ENCODE data around the gene UCP2. TPM values are rescaled to one million over a fixed set of nuclear protein-coding genes. Genes with fewer than 3 reads are reported as not detected.
A peak's percentile ranks its signal among the peaks of the same experiment; 100 is the strongest.
"Not testable (repeated sequence)": the region's sequence is repeated elsewhere in the genome, so short reads cannot be mapped to it uniquely, and the experiment has no call there.

UCP2 gene
- total RNA-seq, 4 donors from 2014 or later: 16.8 to 284 (median 56.7) TPM

DNA sequence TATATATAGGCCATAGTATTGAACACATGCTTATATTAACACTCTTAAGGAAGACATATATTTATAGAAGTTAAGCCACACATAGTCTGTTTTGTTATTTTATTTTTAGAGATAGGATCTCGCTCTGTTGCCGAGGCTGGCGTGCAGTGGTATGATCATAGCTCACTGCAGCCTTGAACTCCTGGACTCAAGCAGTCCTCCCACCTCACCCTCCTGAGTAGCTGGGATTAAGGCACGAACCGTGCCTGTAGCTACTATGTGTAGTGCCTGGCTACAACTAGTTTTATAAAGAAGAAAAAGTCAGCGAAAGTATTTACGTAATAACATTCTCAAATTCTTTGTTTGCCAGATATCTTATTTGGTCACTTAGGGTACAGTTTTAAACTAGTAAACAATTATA lies 5.6 kb upstream of the UCP2 start:
- Histone ChIP-seq H3K27me3 (no peaks in the 10 kb centered on the region), H3K36me3 (no peaks in the 10 kb centered on the region), H3K9me3 (no peaks in the 10 kb centered on the region), H3K4me3 (no peak overlapping the region), H3K27ac (no peak overlapping the region), H3K4me1 (peaks cover 12 to 13% of the 10 kb centered on the region in 2 donors)
- DNase-seq (no peak), ATAC-seq (no peak)
- TF ChIP-seq, protein P1, sequence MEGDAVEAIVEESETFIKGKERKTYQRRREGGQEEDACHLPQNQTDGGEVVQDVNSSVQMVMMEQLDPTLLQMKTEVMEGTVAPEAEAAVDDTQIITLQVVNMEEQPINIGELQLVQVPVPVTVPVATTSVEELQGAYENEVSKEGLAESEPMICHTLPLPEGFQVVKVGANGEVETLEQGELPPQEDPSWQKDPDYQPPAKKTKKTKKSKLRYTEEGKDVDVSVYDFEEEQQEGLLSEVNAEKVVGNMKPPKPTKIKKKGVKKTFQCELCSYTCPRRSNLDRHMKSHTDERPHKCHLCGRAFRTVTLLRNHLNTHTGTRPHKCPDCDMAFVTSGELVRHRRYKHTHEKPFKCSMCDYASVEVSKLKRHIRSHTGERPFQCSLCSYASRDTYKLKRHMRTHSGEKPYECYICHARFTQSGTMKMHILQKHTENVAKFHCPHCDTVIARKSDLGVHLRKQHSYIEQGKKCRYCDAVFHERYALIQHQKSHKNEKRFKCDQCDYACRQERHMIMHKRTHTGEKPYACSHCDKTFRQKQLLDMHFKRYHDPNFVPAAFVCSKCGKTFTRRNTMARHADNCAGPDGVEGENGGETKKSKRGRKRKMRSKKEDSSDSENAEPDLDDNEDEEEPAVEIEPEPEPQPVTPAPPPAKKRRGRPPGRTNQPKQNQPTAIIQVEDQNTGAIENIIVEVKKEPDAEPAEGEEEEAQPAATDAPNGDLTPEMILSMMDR (IDR thresholded peaks at IDR 0.05 in 4 of 5, conservative IDR thresholded peaks at IDR 0.05 in 1 of 5): no peak
- no peak for TF ChIP-seq POLR2A (IDR thresholded peaks at IDR 0.05)
- intact Hi-C loops (cut with DNase I; ENCODE audit: low total_unique reads) (no loop called here), in situ Hi-C loops (cut with MboI; ENCODE audit: low sequenced_read_pairs in 4 of 4) (no loop called here)

DNA sequence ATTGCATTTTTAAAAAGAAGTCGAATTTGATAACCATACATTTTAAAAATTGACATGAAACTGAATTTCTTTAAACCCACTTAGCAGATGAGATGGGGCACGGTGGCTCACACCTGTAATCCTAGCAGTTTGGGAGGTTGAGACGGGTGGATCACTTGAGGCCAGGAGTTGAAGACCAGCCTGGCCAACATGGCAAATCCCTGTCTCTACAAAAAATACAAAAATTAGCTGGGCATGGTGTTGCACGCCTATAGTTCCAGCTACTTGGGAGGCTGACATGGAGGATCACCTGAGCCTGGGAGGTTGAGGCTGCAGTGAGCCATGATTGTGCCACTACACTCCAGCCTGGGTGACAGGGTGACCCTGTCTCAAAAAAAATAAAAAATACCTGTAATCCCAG lies 3.0 kb upstream of the UCP2 start:
- DNase-seq; H3K36me3 ChIP-seq; H3K27me3 ChIP-seq; in situ Hi-C loops (cut with MboI; ENCODE audit: low sequenced_read_pairs in 4 of 4); H3K4me3 ChIP-seq; ATAC-seq; H3K9me3 ChIP-seq; H3K27ac ChIP-seq; intact Hi-C loops (cut with DNase I; ENCODE audit: low total_unique reads): not testable (repeated sequence)
- peaks cover 12 to 28% of the 10 kb centered on the region in 2 donors for H3K4me1 ChIP-seq

DNA sequence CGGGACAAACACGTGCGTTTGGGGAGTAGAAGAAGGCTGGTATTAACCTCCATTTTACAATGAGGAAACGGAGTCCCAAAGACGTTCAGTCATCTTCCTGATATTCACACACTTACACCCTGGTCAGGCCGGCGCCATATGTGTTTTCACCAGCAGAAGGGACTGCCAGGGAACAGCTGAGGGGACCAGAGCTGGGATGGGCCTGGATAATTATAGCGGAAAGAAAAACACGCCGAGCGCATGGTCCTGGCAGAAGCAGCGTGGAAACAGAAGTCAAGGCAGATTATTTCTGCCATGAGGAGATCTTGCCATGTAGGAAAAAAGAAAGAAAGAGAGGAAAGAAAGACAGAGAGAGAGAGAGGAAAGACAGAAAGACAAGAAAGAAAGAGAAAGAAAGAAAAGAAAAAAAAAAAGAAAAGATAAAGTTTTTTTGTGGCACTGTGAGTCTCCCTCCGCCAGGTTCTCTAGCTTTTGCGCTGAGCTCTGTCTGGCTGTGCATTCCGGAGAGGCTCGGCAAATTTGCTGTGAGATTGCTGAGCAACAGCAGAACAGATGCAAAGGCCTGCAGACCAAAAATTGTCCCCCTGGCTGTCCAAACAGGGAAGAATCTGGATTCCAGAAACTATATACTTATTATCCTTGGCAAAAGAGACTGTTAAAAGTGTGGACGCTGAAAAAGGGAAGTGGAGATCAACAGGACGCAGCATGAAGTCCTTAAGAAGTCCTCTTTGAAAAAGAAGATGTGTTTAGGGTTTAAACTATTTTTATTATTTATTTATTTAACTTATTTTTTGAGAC lies 1.3 kb upstream of the UCP2 start:
- peak overlapping the region; percentile 93 to 99 (median 95) for H3K27ac ChIP-seq
- ATAC-seq (no peak), DNase-seq (no peak)
- TF ChIP-seq POLR2A (IDR thresholded peaks at IDR 0.05): no peak
- TF ChIP-seq, protein P1 (IDR thresholded peaks at IDR 0.05 in 4 of 5, conservative IDR thresholded peaks at IDR 0.05 in 1 of 5): no peak
- peaks cover 12 to 36% of the 10 kb centered on the region in 2 donors for H3K4me1 ChIP-seq
- peaks cover 0 to 11% of the 10 kb centered on the region in 2 donors for H3K36me3 ChIP-seq
- H3K9me3 ChIP-seq: no peaks in the 10 kb centered on the region
- intact Hi-C loops (cut with DNase I; ENCODE audit: low total_unique reads) (loop anchor here (1.0 to 5.0 kb wide), 3 partner anchors 24 to 188 kb away; partner anchors contain the start of genes C2CD3 and PPME1), in situ Hi-C loops (cut with MboI; ENCODE audit: low sequenced_read_pairs in 4 of 4) (no loop called here)
- H3K4me3 ChIP-seq: peak overlapping the region; percentile 66 to 88 (median 75)
- no peaks in the 10 kb centered on the region for H3K27me3 ChIP-seq

DNA sequence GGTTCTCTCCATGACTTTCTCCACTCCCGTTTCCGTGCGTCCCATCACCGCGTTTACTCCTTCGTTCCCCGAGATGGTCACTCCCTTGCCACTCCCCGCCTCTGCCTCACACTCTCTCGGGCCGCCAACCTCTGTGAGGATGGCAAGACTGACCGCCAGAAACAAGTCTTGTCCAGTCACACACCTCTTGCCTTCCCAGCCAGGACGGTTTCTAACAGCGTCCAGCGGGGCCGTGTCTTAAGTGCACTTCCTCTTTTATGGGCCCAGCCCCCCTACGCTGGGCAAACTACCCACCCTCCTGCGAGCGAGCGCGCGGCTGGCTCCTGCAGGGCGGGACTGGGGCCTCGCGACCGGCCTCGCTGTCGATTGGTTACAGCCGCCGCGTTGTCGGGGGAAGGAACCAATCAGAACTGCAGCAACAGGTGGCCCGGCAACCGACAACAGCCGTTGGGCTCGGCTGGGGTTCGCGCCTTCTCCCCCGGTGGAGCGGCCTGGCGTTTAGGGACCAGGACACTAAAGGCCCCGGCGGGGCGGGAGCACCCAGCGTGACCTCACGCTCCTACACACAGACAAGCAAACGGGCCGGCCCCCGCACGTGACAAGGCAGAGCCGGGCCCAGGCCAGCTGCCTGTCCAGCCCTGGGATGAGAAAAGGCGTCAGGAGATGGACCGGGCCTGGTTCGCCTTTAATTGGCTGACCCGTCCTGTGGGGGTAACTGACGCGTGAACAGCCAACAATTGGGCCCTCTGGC lies 522 bp upstream of the UCP2 start:
- intact Hi-C loops (cut with DNase I; ENCODE audit: low total_unique reads): loop anchor here (1.0 to 5.0 kb wide), 4 partner anchors 25 to 189 kb away; partner anchors contain the start of genes C2CD3 and PPME1
- TF ChIP-seq, protein P1 (IDR thresholded peaks at IDR 0.05 in 4 of 5, conservative IDR thresholded peaks at IDR 0.05 in 1 of 5): no peak
- peak; percentile 74 to 92 for TF ChIP-seq POLR2A (IDR thresholded peaks at IDR 0.05)

More for the DNA sequence above, 522 bp upstream of the UCP2 start:
- in situ Hi-C loops (cut with MboI; ENCODE audit: low sequenced_read_pairs in 4 of 4): no loop called here
- peak; percentile 93 to 95 for DNase-seq
- peak overlapping the region; percentile 93 to 99 (median 95) for H3K27ac ChIP-seq
- peak overlapping the region; percentile 66 to 88 (median 75) for H3K4me3 ChIP-seq
- peaks cover 0 to 18% of the 10 kb centered on the region in 2 donors for H3K36me3 ChIP-seq
- H3K9me3 ChIP-seq: no peaks in the 10 kb centered on the region
- ATAC-seq: peak; percentile 84 to 86
- H3K4me1 ChIP-seq: peaks cover 12 to 36% of the 10 kb centered on the region in 2 donors
- H3K27me3 ChIP-seq: no peaks in the 10 kb centered on the region
